GM18505 (cell line): ENCODE measurements around the gene TTC7B.
"Not testable (repeated sequence)": the region's sequence is repeated elsewhere in the genome, so short reads cannot be mapped to it uniquely, and the experiment has no call there.

Source experiments
- ATAC-seq: cut with Tn5 transposase; IDR thresholded peaks from one replicate; pipeline ENCODE4 v1.9.1; 2021; ENCODE audit not compliant: unreplicated experiment
- POLR2A ChIP-seq: IDR thresholded peaks from 4 replicates; pipeline ENCODE4 v1.6.1; 2011; ENCODE audit warnings: borderline replicate concordance; ENCODE audit not compliant: insufficient read depth, insufficient read length; ENCODE audit errors: extremely low read depth

The TTC7B gene, protein sequence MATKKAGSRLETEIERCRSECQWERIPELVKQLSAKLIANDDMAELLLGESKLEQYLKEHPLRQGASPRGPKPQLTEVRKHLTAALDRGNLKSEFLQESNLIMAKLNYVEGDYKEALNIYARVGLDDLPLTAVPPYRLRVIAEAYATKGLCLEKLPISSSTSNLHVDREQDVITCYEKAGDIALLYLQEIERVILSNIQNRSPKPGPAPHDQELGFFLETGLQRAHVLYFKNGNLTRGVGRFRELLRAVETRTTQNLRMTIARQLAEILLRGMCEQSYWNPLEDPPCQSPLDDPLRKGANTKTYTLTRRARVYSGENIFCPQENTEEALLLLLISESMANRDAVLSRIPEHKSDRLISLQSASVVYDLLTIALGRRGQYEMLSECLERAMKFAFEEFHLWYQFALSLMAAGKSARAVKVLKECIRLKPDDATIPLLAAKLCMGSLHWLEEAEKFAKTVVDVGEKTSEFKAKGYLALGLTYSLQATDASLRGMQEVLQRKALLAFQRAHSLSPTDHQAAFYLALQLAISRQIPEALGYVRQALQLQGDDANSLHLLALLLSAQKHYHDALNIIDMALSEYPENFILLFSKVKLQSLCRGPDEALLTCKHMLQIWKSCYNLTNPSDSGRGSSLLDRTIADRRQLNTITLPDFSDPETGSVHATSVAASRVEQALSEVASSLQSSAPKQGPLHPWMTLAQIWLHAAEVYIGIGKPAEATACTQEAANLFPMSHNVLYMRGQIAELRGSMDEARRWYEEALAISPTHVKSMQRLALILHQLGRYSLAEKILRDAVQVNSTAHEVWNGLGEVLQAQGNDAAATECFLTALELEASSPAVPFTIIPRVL

DNA sequence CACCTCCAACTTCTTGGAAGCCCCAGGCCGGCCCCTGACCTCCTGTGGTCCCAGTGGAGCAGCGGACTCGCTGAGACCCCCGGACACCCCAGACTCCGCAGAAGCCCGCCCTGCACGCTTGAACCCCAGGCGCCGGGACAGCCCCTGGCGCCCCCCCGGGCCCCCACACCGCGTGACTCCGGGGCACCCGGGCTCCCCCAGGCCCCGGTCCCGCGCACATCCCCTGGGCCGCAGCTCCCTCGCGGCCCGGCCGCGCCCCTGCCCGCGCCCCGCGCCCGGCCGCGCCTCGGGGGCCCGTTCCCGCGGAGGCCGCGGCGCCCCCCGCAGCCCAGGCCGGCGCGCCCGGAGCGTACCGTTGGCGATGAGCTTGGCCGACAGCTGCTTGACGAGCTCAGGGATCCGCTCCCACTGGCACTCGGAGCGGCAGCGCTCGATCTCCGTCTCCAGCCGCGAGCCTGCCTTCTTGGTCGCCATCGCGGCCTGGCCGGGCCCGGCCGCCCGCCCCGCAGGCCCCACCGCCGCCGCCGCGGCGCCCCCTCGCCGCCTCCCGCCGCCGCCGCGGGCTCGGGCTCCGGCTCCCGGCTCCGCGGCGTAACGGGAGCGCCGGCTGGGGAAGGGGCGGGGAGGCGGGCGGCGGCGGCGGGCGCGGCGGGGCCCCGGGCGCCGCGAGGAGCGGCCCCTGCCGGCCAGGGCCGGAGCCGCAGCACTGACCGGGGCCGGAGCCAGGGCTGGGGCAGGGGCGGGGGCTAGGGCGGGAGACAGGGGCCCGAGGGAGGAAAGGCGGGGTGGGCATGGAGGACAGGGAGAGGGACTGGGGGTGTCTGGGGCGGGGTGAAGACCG is at the start of gene TTC7B:
TTC7B (minus strand) TSS at position 609 of the 841 bp plus-strand sequence; CDS start at position 474, 135 bp downstream.
- peak; percentile 73 for ATAC-seq
- no peak for TF ChIP-seq POLR2A

DNA sequence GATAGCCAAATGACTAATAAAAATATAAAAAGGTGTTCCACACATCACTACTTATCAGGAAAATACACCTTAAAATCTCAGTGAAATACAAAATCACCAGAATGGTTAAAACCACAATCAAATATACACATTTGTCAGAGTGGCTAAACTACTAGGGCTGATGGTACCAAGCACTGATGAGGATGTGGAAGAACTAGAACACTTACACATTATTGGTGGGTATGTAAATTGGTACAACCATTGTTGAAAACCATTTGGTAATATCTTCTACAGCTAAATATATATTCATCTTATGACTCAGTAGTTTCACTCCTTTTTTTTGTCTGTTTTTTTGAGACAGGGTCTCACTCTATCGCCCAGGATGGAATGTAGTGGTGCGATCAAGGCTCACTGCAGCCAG is 48.5 kb upstream of the TTC7B start:
- TF ChIP-seq POLR2A, result no peak
- no peak for ATAC-seq

DNA sequence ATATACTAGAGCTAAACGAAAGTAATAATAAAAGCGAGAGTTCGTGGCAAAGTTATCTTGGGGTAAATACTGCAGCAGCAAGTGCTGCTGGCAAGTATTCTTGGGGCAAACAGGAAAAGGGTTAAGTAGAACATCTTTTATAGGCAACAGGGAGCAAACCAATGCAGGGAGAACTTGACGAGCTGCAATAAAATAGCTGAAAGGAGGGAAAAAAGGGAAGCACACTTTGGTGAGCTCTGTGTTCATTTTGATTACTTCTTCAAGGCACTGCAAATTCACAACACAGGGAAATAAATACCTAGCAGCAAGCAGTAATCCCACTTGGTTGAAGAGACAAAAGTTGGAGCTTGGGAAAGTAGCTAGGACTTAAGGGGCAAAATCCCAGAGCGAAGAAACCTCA is 42.3 kb upstream of the TTC7B start:
- ATAC-seq, result no peak
- TF ChIP-seq POLR2A, result no peak

DNA sequence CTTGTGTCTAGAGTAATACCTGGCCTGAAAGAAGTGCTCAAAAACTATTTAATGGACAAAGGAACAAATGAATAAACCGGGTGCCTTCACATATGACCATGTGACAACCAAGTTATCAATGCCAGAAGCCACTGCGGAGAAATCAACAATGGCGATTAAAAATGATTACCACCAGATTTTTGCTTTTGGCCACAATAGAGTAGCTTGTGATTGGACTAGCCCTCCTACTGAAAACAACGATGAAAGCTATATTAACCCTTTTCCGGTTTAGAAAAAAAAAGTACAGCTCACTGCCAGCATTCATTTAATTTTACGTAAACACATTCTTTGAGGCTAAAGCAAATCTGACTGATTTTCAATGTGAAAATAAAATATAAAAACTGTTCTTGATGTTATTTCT is 41.6 kb upstream of the TTC7B start:
- no peak for ATAC-seq
- no peak for TF ChIP-seq POLR2A

DNA sequence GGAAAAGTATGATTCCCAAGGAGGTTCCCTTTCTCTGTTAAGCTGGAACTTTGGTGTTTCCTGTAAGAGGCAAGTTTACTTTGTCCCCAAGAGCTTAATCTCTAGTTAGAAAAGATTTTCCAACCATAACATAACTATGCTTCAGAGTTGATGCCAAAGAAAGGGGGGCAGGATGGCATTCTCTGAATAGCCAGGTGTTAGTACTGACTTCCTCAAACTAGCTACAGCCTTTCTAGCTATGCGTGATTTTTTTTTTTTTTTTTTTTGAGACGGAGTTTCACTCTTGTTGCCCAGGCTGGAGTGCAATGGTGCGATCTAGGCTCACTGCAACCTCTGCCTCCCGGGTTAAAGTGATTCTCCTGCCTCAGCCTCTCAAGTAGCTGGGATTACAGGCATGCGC is 39.9 kb upstream of the TTC7B start:
- ATAC-seq, result not testable (repeated sequence)

DNA sequence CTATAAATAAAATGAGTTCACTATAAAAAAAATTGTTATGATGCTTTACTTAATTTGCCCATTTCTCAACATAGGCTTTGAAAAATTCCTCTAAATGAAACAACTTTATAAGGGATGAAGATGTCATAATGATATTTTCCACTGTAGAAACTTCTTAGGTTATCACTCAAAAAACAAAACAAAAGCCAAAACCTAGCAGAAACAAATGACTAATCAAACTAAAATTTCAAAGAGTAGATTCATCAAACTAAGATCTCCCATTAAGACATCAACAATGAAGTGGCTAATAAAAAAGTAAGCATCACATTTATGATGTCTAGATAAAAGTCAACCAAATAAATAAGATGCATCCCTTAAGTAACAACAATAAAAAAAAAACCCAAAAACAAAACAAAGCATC is 36.9 kb upstream of the TTC7B start:
- TF ChIP-seq POLR2A, result no peak

DNA sequence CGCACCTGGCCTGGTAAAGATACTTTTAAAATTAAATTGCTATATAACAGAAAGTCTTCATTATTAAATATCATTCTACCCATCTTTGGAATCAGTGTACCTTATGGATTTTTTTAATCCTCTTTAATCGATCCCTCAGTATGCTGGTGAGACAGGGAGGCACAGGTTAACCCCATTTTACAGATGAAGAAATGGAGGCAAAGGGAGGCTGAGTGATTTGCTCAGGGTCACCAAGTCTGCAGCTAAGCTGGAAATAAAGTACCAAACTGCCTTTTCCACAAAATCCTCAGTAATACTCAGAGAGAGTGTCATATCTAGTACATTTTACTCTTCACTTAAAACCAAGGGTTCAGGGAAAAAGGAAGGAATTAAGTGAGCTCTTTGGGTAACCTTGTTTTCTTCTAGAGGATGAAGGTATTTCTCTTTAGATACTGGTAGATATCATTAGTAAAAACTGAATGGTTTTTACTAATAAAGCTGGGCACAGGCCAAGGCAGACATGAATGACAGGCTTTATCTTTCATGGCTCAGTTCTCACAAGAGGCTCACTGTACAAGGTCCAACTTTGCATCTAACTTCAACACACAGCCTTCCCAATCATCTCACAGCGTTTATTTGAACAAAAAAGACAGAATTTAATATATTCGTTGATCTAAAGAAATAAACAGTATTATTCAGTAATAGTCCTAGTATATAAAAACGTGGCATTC is 35.3 kb upstream of the TTC7B start:
- ATAC-seq, result no peak
- no peak for TF ChIP-seq POLR2A

More for the DNA sequence above, 36.9 kb upstream of the TTC7B start:
- no peak for ATAC-seq

DNA sequence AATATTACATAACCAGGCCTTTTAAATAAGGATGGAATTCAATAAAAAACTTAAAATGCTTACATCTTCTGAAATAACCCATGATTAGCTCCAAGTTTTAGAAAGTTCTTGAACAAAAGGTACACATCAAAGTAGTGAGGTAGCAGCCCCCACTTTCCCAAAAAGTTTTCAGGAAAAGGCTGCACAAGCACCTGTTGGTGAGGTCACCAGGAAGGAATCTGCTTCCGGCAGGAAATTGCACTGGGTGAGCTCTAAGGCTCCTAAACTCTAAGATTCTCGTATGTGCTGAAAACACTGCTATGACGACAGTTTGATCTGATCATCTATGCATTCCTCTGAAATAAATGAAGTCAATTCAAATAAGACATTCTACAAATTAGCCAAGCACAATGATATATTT is 34.3 kb upstream of the TTC7B start:
- TF ChIP-seq POLR2A, result no peak
- ATAC-seq, result no peak

DNA sequence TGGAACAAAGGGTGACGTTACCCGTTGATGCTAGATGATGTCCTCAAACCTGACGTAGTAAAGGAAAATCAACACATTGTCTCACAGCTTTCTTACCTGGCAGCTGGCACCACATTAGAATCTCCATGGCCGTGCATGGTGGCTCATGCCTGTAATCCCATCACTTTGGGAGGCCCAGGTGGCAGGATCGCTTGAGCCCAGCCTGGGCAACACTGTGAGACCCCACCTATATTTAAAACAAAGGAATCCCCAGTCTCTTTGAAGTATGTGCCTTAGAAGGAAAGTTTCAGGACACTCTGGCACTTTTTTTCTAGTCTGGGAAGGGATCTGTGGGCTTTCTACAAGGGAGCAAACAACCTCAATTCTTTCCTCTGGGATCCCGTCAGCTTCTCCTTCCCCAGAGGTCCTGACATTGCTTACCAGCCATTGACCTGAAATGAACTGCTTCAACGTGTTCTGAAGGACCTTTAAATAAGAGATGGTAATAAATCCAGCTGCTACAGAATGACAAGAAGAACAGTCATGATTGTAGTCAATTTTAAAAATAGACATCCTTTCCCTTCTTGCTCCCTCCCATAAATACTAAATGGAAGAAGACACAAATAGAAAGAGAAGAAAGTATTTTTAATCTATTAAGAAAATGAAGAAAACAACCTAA is 33.7 kb upstream of the TTC7B start:
- no peak for ATAC-seq

DNA sequence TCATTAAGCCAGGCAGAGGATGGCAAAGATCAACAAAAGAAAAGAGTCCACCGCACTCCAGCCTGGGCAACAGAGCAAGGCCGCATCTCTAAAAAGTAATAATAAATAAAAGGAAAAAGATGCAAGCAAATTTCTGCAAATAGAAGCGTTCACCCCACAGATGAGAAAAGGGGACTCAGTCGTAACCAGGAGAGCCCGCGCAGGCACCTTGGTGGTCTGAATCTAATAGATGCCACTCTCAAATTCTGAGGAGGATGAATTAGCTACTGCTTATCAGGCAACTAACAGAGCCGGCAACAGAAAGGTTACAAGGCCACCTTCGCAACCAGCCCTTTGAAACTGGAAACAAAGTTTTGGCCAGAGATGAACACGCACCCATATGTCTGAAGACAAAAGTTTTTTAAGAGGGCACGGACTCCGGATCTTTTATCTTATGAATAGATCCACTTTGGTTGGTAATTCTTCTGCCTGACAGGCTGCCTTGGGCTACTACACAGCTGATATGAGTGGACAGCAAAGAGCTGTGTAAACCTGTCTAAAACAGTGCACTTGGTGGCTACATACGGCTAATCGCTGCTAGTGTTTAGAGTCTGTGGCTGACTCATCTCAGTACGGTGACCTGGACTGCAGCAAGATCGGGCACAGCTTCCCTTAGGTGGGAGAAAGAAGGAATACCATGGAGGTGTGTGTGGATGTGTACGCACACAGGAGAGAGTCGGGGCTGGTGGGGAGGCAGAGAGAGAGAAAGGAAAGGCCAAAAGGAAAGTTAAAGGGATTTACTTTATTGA is 32.9 kb upstream of the TTC7B start:
- no peak for ATAC-seq
- TF ChIP-seq POLR2A, result no peak

More for the DNA sequence above, 33.7 kb upstream of the TTC7B start:
- TF ChIP-seq POLR2A, result no peak

DNA sequence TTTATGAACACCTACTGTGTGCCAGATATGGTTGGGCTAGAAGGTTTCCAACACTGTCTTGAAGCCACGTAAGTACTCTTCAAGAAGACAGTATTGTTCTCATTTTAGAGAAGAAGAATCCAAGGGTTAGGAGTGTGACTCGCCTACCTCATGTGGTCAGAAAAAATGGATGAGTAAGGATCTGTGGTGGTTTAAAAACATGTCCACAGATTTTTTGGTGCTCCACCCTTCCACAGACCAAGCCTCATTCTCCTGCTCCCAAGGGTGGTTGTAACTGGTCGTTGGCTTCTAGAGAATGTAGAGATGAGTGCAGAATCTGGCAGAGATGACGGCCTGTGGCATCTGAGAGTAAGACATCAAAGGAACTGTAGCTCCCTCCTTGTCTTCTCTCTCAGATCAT is 30.3 kb upstream of the TTC7B start:
- TF ChIP-seq POLR2A, result no peak
- no peak for ATAC-seq
